GM19328 (cell line): Measurements from ENCODE around the gene LEMD2.
A peak's percentile ranks its signal among the peaks of the same experiment; 100 is the strongest.

Source experiments
- ATAC-seq: cut with Tn5 transposase; IDR thresholded peaks from one replicate; pipeline ENCODE4 v1.9.1; 2021; ENCODE audit warnings: mild to moderate bottlenecking, moderate library complexity; ENCODE audit not compliant: unreplicated experiment

Gene LEMD2

DNA sequence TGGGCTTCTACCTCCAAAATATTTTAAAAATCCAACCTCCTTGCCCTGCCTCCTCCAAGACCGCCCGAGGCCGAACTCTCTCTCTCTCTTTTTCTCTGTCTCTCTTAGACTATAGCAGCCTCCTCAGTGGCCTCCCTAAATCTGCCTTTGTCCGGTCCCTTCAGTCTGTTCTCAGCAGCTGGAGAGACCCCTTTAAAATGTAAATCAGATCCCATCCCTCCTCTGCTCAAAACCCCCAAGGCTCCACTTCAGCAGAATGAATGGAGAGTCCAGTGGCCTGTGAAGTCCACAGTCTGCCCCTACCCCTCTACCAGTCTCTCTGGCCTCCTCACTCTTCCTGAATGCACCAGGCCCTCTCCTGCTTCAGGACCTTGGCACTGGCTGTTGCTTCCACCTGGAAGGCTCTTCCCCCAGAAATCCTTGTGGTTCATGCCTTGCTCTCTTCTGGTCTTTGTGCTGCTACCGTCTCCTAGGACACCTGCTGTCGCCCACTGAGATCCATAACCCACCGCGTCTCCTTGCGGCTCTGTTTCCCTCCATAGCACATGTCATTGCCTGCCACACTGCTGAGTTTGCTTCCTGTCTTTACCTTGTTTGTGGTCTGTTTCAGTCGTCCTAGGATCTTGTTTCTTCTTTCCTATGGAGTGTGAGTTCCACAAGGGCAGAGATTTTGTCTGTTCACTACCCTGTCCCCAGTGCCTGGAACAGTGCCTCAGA lies 8.9 kb upstream of the LEMD2 start:
- no peak for ATAC-seq

DNA sequence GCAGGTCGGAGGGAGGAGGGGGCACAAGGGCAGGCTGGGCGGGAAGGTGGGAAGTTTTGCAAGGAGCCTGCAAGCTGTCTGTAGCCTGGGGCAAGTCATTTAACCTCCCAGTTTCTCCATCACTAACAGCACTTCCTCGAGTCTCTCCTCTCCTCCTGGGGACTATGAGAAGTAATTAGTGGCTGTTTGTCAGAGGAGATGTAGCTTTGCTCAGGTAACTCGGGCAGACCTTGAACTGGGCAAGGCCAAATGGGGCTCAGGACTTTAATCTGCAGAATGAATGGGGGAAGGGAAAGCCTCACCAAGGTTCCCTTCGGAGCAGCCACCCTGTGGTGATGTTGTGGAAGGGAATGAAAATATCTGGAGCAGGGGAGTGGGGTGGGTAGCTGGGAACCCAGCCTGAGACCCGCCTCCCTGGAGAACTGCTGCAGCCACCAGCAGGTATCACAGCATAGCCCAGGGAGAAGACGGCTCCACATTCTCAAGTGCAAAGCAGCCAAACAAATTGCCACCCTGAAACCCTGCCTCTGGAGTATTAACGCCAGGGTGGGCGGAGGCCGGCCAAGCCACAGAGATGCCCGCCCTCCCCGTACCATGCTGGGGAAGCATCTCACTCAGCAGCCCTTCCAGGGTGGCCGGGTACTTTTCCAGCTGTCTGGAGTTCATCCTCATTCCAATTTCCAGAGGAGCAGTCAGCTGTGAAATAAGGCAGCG lies 6.1 kb upstream of the LEMD2 start:
- no peak for ATAC-seq

DNA sequence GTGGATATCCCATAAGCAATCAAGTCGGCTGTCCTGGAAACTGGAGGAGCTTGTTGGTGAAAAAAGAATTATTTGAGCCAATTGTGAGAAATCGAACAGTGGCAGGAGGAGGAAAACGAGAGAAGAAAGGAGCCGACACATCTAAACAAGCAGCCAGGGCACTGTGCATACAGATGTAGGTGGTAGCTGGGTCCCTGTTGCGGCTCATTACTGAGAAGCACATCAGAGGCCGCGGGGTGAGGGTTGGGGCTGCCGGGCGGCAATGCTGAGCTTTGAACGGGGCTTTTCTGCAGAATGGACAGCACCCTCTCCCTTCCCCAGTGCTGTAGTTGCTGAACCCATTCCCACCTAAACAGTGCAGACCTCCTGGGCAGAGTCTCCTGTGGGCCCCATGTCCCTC lies 4.1 kb upstream of the LEMD2 start:
- ATAC-seq: no peak

DNA sequence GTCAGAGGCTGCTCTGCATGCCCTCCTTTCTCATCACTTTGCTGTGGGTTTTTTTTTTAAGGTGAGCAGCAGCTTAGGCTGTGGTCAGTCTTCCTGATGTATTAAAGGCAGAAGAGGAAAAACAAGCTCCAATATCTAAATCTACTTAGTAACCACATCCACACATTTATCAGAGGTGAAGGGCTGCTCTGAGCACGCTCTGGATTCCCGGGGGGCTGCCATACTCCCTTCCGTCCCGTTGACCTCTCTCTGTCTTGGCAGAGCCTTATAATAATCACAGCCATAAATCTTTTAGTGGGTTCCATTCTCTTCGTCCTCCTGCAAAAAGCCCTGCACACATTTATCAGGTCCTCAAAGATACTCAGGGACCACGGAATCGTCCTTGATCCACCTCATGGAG lies 2.7 kb upstream of the LEMD2 start:
- ATAC-seq: no peak

DNA sequence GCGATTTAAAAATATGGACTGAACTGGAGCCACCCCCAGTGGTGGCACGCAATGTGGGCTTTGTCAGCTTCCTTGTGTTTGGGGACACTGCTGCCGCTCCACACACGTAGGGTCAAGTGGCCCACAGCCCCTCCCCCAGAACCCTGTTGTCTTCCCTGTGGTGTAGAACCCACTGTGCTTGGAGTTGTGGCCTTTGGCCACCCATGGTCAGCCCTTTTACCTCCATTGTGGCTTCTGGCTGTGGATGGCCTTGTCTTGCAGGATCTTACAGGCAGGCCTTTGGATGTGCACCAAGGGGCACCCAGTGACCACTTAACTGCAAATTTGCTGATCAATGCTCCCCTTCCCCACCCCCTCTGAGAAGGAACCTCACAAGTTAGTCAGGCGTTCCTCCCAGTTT lies 2.0 kb upstream of the LEMD2 start:
- ATAC-seq: no peak

DNA sequence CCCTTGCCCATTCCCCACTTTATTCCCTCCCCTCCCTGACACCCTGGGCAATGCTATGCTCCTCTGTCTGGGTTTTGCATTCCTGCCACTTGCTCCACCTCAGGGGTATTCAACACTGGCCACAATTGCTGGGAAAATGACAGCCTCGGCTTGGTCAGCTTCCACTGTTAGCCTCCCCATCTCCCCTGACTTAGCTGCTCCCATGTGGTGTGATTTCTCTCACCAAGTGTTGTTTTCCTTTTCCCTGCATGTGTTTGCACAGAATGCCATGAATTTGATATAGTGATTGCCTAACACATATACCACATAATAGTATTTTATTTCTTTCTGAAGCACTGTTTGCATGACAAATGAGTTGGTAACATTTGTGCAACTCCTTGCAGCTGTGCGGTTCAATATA lies 1.4 kb upstream of the LEMD2 start:
- ATAC-seq: no peak

DNA sequence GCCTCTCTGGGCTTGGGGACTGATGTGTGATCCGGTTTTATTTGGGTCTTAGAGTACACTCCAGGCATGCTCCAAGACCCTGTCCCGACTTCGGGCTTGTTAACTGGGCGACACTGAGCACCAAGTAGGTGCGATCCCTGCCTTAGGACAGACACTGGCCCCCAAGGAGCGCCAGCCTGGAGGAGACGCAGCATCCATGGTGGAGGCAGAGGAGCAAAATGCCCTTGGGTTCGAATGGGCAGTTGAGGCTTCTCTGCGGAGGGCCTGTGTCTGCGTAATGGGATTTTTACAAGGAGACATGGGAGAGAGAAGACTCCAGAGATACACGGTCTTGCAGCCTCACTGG lies 593 bp upstream of the LEMD2 start:
- ATAC-seq: no peak

DNA sequence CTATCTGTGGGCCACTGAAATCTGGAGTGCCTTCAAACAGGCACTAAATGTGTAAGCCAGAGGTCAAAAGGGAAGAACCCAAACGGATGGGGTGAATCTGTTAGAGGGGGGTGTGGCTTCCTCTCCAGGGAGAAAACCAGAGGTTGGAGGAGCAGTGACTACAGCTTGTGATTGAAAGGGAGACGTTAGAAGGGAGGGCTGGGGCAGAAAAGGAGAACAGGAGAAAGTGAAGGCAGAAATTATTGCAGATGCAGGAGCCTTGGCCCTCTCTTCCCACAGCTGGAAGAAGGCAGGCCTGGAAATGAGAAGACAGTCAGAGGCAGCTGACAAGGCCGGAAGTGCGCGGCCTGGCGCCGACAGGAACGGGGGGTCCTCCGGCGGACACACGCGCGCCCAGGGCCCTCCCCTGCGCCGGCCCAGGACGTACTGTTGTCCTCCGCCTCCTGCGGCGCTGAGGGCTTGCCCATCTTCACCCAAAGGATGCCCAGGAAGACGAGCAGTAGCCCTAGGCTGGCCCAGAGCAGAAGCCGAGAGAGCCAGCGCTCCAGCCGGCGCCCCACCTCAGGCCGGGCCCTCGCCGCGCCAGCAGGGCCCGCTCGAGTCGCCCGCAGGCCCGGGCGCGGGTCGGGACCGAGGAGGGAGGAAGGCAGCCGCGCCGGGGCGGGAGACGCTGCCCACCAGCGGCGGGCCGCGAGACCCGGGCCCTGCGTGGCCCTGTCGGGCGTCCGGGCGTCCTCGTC lies 806 bp downstream of the LEMD2 start:
- ATAC-seq: peak; percentile 53

DNA sequence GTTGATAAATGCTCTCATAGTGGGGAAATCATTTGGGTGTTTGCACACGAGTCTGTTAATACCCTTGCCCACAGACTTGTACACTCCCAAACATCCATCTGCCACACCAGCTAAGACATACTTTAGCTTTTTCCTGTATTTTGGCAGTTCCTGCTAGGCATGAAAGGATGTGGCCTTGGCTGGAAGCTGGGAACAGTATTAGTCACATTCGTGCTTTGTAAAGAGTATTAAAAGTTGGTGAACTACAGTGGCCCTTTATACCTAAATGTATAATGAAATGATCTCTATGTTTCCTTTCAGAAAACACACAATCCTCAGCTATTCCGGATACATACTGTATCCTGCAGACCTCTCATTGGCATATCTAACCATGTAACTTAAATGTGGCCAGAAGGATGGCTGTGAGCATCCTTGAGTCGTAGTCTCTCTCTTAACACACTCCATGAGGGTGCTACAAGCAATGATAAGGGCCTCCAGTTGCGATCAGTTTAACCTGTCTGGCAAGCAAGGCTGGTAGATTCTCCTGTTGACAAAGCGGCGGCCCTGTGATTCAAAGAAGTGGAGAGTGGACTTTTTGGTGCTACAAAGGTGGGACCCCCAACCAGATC lies 1.5 kb downstream of the LEMD2 start:
- ATAC-seq: no peak

DNA sequence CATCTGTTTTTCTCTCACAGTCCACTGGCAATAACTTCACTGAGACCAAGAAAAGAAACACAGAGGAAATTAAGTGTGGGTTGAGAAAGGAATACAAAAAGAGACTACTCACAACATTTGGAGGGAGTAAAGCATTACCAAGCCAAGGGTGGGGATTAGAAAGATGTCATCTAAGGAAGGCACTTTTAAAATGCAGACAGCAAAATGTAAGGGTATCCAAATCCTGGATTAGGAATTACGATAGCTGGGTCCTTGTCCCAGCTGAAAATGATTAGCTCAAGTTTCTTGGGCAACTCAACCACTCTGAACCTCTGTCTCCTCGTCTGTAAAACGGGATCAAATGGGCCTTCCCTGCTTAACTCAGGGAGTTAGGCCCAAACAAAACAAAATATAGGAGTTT lies 2.2 kb downstream of the LEMD2 start:
- ATAC-seq: no peak

DNA sequence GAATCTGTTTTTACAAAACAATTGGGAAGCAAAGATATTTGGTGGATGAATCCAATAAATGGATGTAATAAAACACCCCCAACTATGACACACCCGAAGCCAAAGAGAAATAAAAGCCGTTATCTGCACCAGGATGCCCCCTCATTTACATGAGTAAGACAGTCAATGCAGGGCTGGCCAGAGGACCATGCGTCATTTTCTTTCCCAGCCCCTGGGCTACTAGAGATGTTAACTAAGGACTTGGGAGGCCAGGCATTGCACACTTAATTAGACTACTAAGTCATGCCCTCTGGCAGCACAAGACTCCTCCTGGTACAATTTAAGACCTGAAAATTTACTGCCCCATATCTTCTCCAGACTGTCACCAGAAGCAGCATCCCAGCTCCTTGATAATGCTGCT lies 3.2 kb downstream of the LEMD2 start:
- no peak for ATAC-seq

DNA sequence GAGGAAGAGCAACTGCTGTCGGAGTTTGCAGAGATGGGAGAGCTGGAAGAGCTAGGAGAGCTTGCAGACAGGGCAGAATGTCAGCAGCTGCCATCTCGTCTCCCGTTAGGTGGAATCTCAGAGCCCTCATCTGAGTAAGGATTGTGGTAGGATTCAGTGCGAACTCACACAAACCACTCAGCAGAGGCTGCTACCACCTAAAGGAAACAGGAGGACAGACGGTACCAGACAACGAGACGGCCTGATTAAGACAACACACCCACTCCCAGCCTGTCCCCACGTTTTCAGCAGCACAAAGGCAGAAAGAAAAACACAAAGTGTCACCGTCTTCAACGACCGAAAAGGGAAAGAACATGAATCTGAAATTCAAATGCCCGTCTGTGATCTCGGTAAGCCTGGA lies 4.1 kb downstream of the LEMD2 start:
- ATAC-seq: no peak

DNA sequence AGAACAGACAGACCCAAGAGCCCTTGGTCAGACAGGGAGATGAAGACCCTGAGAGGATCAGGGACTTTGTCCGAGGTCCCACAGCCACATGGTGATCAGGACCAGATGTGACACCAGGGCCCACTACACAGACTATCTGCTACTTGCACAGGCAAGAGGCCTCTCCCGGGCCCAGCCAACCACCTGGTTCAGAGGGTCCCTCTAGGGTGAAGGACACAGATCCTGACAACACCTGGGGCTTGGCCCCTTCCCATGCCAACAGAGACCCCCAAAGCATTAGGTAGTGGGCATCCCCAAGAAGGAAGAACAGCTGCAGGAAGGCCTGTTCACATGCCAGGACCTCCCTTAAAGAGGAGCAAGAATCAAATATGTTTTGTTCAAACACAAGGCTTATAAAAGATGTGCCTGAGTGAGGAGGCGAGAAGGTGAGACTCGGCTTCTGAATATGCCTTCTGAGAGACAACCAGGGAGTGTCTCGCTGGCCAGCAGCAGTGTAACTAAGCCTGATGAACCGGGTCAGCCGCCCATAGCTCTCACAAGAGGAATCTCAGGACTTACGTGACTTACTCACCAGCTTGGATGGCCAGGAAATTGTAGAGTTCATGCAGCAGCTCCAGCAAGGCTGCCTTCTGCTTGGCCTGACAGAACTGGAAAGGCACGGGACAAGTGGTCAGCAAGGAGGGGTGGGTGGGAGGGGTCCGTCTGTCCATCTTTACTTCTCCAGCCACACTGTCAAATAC lies 5.0 kb downstream of the LEMD2 start:
- no peak for ATAC-seq

DNA sequence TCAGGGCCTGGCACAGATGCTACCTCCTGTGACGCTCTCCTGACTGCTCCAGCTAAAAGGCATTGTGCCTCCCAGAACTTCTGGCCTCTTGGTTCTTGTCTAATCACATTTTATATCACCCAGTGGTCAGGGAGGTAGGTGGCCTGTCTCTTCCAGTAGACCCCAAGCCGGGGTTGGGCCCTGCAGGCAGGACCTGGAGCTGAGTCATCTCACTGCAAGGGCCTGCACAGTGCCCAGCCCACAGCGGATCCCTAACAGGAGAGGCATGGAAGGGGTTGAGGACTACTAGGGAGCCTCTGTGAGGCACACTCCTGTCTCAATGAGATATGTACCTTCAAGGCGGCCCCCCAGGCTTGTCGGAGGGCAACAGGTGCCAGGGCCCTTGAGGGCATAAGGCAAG lies 6.4 kb downstream of the LEMD2 start:
- ATAC-seq: no peak

DNA sequence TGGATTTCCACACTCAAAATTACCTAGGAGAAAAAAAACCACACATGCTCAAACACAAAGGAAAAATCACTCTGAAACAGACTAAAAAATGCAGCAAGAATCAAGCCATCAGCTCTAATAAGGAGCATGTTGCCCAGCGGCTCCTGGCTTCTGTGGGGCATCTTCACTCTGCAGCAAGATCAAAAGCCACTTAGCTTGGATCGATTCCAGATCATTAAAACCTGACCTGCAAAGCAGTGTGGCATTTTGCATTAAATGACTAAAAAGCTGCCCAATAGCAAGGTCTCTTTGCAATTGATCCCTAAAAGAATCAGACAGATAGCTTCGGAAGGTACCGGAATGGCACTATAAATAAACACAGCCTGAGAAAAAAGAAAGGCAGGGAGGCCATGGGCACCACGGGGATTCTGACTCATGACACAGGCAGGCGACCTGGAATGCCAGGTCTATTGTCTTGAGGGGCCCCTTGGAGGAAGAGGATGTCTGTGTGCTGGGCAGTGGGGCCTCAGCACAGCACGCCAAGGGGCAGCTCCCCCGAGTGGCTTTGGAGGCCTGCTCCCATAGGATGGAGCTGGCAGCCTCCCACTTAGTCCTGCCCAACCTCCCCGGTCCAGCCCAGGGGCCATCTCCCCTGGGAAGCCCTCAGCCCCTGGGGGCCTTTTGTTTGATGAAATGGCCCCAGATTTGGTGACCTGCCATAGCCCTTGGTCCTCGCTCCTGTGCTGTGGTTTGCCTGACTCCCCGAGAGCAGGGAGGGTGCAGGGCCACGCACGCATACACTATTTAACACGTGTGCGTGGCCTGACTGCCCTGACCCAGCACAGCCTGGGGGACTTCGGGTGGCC lies 7.6 kb downstream of the LEMD2 start:
- no peak for ATAC-seq

DNA sequence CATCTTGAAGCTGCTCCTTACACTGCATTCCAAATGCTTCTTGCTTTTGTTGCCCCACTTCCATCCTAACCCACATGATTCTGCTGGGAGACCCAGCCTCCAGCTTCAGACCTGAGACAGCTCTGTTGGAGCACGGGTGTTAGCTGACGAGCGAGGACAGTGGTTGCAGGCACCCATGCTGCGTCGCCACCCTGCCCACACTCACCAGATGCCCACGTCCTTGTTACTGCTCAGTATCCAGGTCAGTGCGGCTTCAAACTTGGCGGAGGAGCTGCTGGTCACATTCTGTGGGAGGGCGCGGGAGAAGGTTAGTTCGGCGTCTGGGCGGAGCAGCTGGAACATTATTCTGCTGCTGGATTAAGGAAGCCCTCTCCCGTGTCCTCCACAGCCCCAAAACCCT lies 9.0 kb downstream of the LEMD2 start:
- ATAC-seq: no peak

DNA sequence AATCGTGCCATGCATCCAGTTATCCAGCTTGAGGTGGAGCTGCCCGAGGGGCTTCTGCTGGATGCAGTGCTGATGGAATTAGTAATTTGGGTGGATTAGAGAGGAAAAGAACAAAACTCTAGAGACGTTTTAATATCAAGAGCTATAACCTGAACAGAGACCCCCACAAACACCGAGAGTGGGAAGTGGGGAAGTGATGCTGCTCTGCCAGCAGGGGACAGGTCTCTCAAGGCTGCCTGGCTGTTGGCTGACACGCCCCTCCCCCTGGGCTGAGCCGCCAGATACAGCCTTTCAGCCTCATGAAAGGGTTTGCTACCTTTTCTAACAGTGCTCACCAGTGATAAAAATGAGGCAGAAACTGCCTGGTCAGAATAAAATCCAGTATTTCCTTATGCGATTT lies 9.6 kb downstream of the LEMD2 start:
- ATAC-seq: no peak

DNA sequence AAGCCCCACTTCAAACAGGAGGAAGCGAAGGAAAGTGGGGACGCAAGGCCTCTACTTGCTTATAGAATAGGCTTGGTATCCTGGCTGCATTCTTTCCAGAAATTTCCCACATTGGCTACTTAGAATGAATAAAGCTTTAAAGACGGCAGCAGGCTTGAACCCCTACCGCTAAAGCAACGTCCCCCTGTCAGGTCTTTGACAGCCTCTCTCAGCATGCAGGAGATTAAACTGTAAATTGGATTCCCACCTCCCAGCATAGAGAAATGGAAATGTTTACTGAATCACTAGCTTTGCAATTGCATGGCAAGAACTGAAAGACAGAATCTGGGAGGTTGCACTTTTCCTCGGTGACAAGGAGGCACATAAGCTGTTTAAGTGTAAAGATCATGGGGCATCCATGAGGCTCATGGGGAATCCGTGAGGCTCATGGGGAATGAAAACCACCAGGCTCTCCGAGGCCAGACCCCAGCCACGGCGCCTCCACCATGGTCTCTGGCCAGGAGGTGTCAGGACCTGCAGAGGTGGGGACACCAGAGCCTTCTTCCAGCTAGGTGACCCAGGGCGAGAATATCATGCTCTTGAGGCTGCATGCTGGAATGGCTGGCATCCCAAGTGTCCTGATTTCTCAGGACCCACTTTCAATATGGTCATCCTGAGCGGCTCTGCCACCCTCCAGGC lies 10.3 kb downstream of the LEMD2 start:
- ATAC-seq: no peak
